K562 (cell line): ENCODE measurements around the gene ROBO3. TPM values are rescaled to one million over a fixed set of nuclear protein-coding genes. Genes with fewer than 3 reads are reported as not detected.

Experiments used
- ATAC-seq: fragments of 200-7000 bp; cut with Tn5 transposase; 3 replicates; pipeline ENCODE4 v1.9.1; 2020; ENCODE audit warnings: moderate library complexity
- BruUV-seq: library from RNA; stranded (reverse); fragments of 400-500 nt; replicated peaks from 2 replicates; lab custom pipeline; 2021; lab: Mats Ljungman, UMichigan
- CTCF ChIA-PET: fragments of 300-600 bp; formaldehyde crosslinking; extraction: SDS; loops from one replicate; lab custom pipeline; 2021; ENCODE audit warnings: low intra/inter-chr PET ratio; lab: Yijun Ruan, JAX
- POLR2A ChIA-PET: fragments of 300-600, 350-650 bp; sonication (Branson Sonifier 250); formaldehyde crosslinking; extraction: SDS; loops from one replicate; lab custom pipeline; 2021; ENCODE audit warnings: antibody characterized with exemption, inconsistent platforms; lab: Yijun Ruan, JAX
- DNase-seq, 4 experiments: peaks; one replicate each; pipeline versions ENCODE4 v3.0.0 to v3.0.0-alpha.2; 2011 to 2018; ENCODE audit warnings: low spot score in 3 of 4, mixed read lengths in 3 of 4; ENCODE audit errors: extremely low read depth in 1 of 4
- FAIRE-seq: peaks from 2 replicates; lab custom pipeline; 2011; peaks lifted over from hg19 to GRCh38; lab: Jason Lieb, UNC
- H2AFZ ChIP-seq: 2 replicates; pipeline ENCODE4 v1.6.0; 2011; ENCODE audit warnings: low read depth, low read length, control low read depth, inconsistent platforms
- H3K27ac ChIP-seq: fragments of 200-600 bp; 3 replicates; pipeline ENCODE4 v1.8.0; 2011; ENCODE audit warnings: low read depth, mild to moderate bottlenecking, control low read depth, inconsistent platforms, low read length, moderate library complexity, mixed read lengths; ENCODE audit errors: extremely low read depth
- H3K27me3 ChIP-seq, 2 experiments: fragments of 300-600 bp in 1 of 2; 2 replicates in 1 of 2; 3 replicates in 1 of 2; pipeline versions ENCODE4 v1.6.0 to v1.8.0; 2011; ENCODE audit warnings: inconsistent platforms in 2 of 2, low read length in 2 of 2, mild to moderate bottlenecking in 1 of 2, mixed read lengths in 1 of 2, moderate library complexity in 1 of 2; ENCODE audit not compliant: control insufficient read depth in 2 of 2, insufficient read depth in 2 of 2
- H3K36me3 ChIP-seq: fragments of 300-600 bp; 3 replicates; pipeline ENCODE4 v1.8.0; 2011; ENCODE audit warnings: mild to moderate bottlenecking, low read length, inconsistent platforms; ENCODE audit not compliant: control insufficient read depth, insufficient read depth
- H3K4me1 ChIP-seq, 2 experiments: fragments of 200-600 bp in 1 of 2; replicated peaks in 1 of 2; 2 replicates in 1 of 2; 3 replicates in 1 of 2; pipeline versions ENCODE4 v1.5.1 to v1.8.0; 2011; ENCODE audit warnings: inconsistent platforms in 2 of 2, low read length in 2 of 2, mild to moderate bottlenecking in 1 of 2, mixed read lengths in 1 of 2, moderate library complexity in 1 of 2; ENCODE audit not compliant: control insufficient read depth in 2 of 2, insufficient read depth in 2 of 2
- H3K4me2 ChIP-seq: 2 replicates; pipeline ENCODE4 v1.6.1; 2011; ENCODE audit warnings: low read length, control low read depth, inconsistent platforms, mixed read lengths; ENCODE audit not compliant: insufficient read depth
- H3K4me3 ChIP-seq: fragments of 200-600 bp; sonication (generic), shearing (Covaris generic); 2 replicates; pipeline ENCODE4 v1.5.1; 2016; ENCODE audit warnings: control low read depth, inconsistent platforms
- H3K79me2 ChIP-seq: fragments of 200-600 bp; 3 replicates; pipeline ENCODE4 v1.8.0; 2011; ENCODE audit warnings: low read length, inconsistent platforms; ENCODE audit not compliant: control insufficient read depth, insufficient read depth
- H3K9ac ChIP-seq, 2 experiments: 2 replicates each; pipeline versions ENCODE4 v1.6.0 to v1.6.1; 2011; ENCODE audit warnings: low read depth in 2 of 2, low read length in 2 of 2, control low read depth in 1 of 2, inconsistent platforms in 1 of 2, mild to moderate bottlenecking in 1 of 2, mixed read lengths in 1 of 2; ENCODE audit not compliant: insufficient read depth in 1 of 2
- H3K9me1 ChIP-seq: one replicate; pipeline ENCODE4 v1.6.0; 2011; ENCODE audit warnings: inconsistent platforms, mild to moderate bottlenecking, low read length, moderate library complexity; ENCODE audit not compliant: control insufficient read depth, insufficient read depth
- H3K9me3 ChIP-seq: replicated peaks from 2 replicates; pipeline ENCODE4 v1.5.1; 2011; ENCODE audit warnings: low read depth, low read length, inconsistent platforms; ENCODE audit not compliant: control insufficient read depth, insufficient read depth
- H4K20me1 ChIP-seq: replicated peaks from 2 replicates; pipeline ENCODE4 v1.6.1; 2011; ENCODE audit warnings: low read length, inconsistent platforms, mixed read lengths; ENCODE audit not compliant: control insufficient read depth, insufficient read depth
- L3MBTL2 ChIP-seq: fragments of 450-650 bp; IDR thresholded peaks from 2 replicates; pipeline ENCODE4 v1.6.1; 2016; ENCODE audit warnings: mild to moderate bottlenecking, moderate library complexity
- POLR2AphosphoS5 ChIP-seq: IDR thresholded peaks from 2 replicates; pipeline ENCODE4 v1.6.1; 2011; ENCODE audit warnings: mild to moderate bottlenecking, low read depth, low read length, moderate library complexity; ENCODE audit not compliant: control insufficient read depth, insufficient read depth
- TCF7 ChIP-seq: sonication (generic); IDR thresholded peaks from 2 replicates; pipeline ENCODE4 v1.6.1; 2016; ENCODE audit warnings: antibody characterized with exemption, borderline replicate concordance
- TEAD1 ChIP-seq, 2 experiments: fragments of 450-650 bp in 1 of 2; sonication (generic) in 1 of 2; formaldehyde crosslinking; IDR thresholded peaks; 2 replicates each; pipeline versions ENCODE4 v1.4.0 to v1.8.0; 2020 to 2022; ENCODE audit warnings: mild to moderate bottlenecking in 2 of 2, missing genetic modification reagents in 1 of 2
- ZFPM2 ChIP-seq: fragments of 250-450 bp; sonication (Bioruptor Pico); IDR thresholded peaks from 2 replicates; pipeline ENCODE4 v1.5.1; 2022; ENCODE audit warnings: mild to moderate bottlenecking
- WGBS: fragments of 100-300 bp; shearing (Covaris generic); methylation state at CpG from one replicate; pipeline ENCODE4 v1.1.6; 2016; ENCODE audit warnings: low coverage, mixed read lengths; ENCODE audit not compliant: insufficient coverage; ENCODE audit errors: missing lambda C conversion rate; 5-methylcytosine and 5-hydroxymethylcytosine counted together
- in situ Hi-C: fragments of 300-500 bp; cut with MboI; formaldehyde crosslinking; loops from 4 replicates; pipeline ENCODE4 v1.15.0; 2018; ENCODE audit warnings: inconsistent platforms, mixed read lengths
- intact Hi-C: fragments of 100-400 bp; cut with micrococcal nuclease; formaldehyde crosslinking; loops from 2 replicates; pipeline ENCODE4 v1.14.2; 2022
- polyA plus RNA-seq, 8 experiments: library from polyadenylated mRNA; depleted of rRNA in 4 of 8; stranded (reverse) in 5 of 8; unstranded in 3 of 8; fragments of >200 nt; fragmentation: Nextera tagmentation in 2 of 8; fragmentation: Illumina TruSeq in 1 of 8; extraction: Ambion mirVana in 2 of 8; extraction: Trizol in 1 of 8; gene quantifications; 2 replicates each; pipeline versions ENCODE4 v1.2.1 to v1.2.3, GENCODE V29; 2011 to 2014; ENCODE audit warnings: inconsistent platforms in 1 of 8, missing spikeins in 1 of 8
- total RNA-seq, 7 experiments: library from RNA; depleted of rRNA in 6 of 7; stranded (reverse); fragments of >200 nt in 6 of 7; fragmentation: Illumina TruSeq in 2 of 7; extraction: Trizol in 2 of 7; gene quantifications; 2 replicates each; pipeline versions ENCODE4 v1.2.1 to v1.2.3, GENCODE V29; 2011 to 2021; ENCODE audit warnings: low replicate concordance in 1 of 7

ROBO3 gene
- total and polyA plus RNA-seq, 9 of the 15 experiments (the other 6 are each of a cell fraction or from before 2014, with no cell fraction given), result 0.29 to 1.4 (median 0.97) TPM; not detected in 2

GRCh38 chr11:124898711-124899110 lies 33.5 kb downstream of the ROBO3 start:
- no peak overlapping the region for H3K4me3 ChIP-seq
- CTCF ChIA-PET, result no interaction called here
- no peak overlapping the region for H3K27ac ChIP-seq
- H3K4me1 ChIP-seq, result no peaks in the 10 kb centered on the region
- peaks cover 2% of the 10 kb centered on the region for H3K9me1 ChIP-seq
- H2AFZ ChIP-seq, result no peak overlapping the region
- peaks cover 9 to 48% of the 10 kb centered on the region in 2 experiments; a peak in 4 of 5 replicates for H3K27me3 ChIP-seq
- no peak overlapping the region for H3K4me2 ChIP-seq
- no peaks in the 10 kb centered on the region for H3K79me2 ChIP-seq
- in situ Hi-C loops, result no loop called here
- no peaks in the 10 kb centered on the region for H3K36me3 ChIP-seq
- no peak for FAIRE-seq
- WGBS, result 0% methylated on average over 5 of the region's 5 CpGs
- no peaks in the 10 kb centered on the region for H3K9me3 ChIP-seq
- ATAC-seq, result no peak
- TF ChIP-seq TEAD1 (CRISPR knock-in tag; IDR thresholded peaks at IDR 0.05) (no peak), TCF7 (no peak), POLR2AphosphoS5 (no peak), L3MBTL2 (no peak), ZFPM2 (CRISPR knock-in tag) (no peak)
- TF ChIP-seq, all 486 proteins: peak for 0
- POLR2A ChIA-PET, result interaction anchor here (1.2 kb wide), 1 partner anchor 8 kb away, joined by 3 read pairs; no protein-coding TSS in a partner anchor
- intact Hi-C loops, result no loop called here
- no TSS peak for BruUV-seq
- DNase-seq, result no peak
- Histone ChIP-seq H3K9ac (no peak overlapping the region), H4K20me1 (0 out of 2 replicates have a peak, but pooled peaks cover 4% of the 10 kb centered on the region)
